D341Med (cell line): ENCODE data around the gene CUEDC1.

Source experiments
- DNase-seq: peaks from one replicate; pipeline ENCODE4 v3.0.0; 2012; ENCODE audit warnings: low spot score

Gene CUEDC1

DNA sequence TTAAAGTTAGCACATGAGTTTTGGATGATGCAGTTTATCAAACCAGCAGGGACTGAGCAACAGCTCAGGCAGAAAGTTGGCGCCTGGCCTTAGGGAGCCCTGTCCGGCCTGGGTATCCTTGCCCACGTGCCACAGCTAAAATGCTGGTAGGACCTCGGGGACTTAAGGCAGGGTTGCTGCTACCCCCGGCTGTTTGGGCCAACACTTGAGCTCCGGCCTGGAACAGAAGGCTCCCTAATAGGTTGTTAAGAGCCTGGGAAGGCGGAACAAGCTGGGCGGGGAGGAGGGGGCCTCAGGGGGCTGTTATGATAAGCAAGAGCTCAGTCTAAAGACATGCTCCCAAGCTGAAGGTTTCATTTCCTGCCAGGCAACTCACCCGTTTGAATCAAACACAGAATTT, 39.7 kb downstream of the CUEDC1 start:
- DNase-seq = peak; percentile 65

DNA sequence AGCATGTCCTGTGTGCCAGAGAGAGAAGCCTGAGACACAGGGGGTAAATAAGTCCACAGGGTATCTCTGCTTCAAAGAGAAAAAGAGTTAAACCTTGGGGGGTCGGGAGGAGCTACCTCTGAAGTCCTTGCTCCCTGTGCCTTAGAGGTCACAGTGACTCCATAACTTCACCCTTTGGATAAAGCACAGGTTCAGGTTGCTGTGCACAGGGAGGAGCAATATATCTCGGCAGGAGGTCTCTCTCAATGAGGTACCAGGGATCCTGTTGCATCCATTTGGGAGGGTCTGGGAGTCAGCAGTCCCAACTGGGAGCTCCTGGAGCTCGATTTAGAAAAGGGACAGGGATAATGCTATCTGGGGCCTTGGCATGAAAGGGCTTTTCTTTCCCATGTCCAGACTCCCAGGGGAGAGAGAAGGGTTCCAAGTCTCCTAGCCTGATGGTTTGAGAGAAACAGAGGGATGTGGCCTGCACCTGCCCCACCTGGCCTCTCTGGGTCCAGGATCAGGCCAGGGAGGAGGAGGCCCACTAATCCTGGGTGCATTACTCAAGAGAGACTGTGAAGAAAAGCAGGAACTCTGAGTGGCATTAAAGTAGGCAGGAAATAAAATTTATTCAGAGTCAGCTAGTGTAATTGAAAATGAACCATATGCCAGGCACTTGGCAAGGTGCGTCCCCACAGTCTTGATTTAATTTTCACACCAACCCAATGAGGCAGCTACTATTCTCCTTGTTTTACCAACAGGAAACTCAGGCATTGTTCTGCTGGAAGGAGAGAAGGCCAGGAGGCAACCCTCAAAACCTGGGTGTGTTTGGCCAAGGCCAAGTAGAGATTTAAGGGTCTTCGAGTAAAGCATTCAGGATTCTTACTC, 40.7 kb downstream of the CUEDC1 start:
- DNase-seq = no peak

DNA sequence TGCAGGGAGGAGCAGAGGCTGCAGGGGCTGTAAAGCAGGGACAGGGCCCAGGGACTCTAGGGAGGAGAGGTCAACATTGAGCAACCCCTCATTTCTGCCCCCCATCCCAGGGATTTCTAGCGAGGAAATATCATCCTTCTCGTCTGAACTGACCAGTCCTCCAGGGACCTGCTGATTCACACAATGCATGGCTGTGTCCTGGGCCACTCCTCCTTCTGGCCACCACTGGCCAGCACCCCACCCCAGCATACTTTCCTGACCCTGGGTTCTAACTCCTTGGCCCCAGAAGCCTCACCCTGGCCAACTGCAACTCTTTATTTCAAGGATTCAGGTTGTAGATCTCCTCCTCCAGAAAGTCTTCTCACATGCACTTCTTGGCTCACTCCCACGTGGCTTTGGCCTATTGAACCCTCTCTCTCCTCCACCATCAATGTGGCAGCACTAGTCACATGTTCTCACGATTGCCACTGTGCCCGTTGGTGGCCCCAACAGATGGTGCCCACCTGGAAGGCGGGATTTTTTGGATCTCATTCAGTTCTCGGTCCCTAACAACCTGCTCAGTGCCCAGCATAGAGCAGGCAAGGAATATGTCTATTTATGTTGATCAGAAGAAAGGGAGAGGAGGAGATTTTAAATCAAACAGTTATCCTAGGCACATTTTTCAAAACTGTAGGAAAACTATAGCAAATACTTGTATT, 41.5 kb downstream of the CUEDC1 start:
- DNase-seq = no peak

GRCh38 chr17:57911834-57912673, 43.2 kb downstream of the CUEDC1 start:
- peak; percentile 95 for DNase-seq

GRCh38 chr17:57910462-57911420, 44.5 kb downstream of the CUEDC1 start:
- DNase-seq = no peak

DNA sequence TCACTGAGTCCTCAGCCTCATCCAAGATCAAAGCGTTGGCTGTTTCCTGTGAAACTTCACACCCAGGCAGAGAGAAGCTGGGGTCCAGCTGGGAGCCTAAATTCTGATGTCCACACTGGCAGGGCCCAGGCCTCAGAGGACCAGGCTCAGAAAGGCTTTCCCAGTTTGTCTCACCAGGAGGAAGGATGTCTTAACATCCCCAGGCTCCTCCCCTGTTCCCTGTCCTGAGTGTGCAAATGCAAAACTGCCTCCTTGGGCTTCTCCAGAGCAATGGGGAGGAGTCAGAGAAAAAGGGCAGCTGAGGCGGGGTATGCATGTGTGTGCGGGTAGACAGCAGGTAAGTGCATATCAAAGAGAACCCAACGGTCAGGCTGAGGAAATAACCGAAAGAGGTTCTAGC, 45.7 kb downstream of the CUEDC1 start:
- no peak for DNase-seq

DNA sequence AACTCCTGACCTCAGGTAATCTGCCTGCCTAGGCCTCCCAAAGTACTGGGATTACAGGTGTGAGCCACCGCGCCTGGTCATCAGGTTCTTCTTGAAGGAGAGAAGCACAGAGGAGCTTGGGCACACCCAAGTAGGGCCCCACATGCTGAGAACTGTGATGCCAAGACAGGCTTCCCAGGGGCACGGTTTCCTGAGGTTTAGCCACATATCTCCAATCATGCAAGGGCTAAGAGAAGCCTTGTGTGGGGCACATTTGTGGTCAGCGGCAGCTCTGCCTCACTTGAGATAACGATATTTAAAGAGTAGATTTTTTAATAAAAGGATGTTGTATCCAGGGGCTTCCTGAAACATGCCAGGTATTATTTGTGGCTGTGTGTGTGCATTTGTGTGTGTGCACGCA, 46.9 kb downstream of the CUEDC1 start:
- no peak for DNase-seq

- no peak for DNase-seq
Measured at GRCh38 chr17:57906910-57907309, 48.3 kb downstream of the CUEDC1 start.

DNA sequence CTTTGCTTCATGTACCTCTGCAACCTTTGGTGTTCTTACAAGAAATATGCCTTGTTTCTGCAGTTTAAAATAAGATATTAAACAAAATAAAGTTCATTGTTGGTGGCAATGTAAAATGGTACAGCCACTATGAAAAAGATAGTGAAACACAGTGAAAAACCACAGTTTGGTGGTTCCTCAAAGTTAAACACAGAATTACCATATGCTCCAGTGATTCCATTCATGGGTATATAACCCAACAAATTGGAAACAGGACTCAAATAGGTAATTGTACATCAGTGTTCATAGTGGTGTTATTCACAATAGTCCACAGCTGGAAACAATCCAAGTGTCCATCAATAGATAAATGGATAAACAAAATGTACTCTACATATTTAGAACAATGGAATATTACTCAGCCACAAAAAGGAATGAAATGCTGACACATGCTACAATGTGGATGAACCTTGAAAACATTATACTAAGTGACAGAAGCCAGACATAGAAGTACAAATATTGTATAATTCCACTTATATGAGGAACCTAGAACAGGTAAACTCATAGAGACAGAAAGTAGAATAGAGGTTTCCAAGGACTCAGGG, 49.2 kb downstream of the CUEDC1 start:
- DNase-seq = no peak

DNA sequence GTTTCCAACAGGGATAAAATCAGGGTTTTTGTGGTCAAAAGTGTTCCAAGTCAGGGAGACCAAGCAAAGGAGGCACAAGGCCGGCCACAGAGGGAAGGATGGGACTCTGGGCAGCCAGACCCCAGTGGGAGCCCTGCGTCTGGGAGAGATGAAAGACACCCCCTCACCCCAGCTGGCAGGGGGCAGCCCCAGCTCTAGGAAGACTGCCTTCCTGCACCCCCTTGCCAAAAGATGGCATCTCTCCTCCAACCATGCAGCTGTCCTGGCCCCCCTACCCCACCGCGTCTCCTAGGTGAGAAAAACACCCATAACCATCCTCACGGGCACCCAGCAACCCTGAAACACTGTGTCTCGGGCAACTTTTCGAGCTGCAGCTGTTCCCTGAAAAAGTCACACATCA, 51.3 kb downstream of the CUEDC1 start:
- no peak for DNase-seq

GRCh38 chr17:57902800-57903759, 52.1 kb downstream of the CUEDC1 start:
- no peak for DNase-seq

- no peak for DNase-seq
Measured at GRCh38 chr17:57902117-57902799, 53.0 kb downstream of the CUEDC1 start.

DNA sequence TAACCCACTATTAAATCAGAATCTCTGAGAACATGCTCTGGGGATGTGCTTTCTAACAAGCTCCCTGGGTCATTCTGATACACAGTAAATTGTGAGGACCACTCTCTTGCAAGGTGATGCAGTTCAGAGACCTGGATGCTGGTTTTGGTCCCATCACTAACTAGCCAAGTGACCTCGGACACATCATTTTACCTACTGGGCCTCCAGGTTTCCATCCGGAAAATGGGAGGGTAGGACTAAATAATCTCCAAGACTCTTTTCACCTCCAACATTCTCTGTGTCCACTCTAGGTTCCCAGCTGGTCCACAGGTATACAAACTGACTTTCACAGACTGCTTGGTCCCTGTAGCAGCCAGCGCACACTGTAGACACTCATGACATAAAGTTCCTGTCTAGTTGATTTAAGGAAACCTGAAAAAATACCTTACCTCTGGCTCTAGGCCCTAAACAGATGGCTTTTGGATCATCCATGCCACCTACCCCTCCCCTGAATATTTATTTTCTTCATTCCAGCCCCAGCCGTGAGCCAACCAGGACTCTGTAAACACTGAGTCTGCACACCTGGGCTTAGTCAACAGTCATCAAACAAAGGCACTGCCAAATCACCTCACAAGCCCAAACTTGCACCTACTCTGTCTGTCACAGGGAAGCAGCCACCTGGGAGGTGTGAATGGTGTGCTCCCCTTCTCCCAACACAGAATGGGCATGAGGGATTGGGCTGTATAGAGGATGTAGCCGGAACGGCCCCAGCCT, 54.0 kb downstream of the CUEDC1 start:
- DNase-seq = no peak

DNA sequence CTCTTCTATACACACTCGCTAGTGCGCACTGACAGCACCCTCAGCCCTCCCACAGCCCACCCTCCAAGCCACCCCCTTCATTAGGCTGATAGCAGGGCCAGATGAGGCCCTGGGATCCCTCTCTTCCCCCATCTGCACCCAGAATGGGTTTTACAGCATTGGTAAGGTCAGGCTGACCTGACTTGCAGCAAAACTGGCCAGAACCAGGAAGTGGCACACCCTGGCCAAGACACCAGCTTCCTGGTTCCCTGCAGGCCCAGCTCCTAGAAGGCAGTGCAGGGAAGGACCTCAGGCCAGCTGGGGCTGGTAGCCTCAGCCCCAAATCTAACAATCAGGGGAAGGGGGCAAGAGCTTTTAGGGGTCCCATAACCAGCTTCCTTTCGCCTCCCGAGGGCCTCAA, 55.4 kb downstream of the CUEDC1 start:
- no peak for DNase-seq

- no peak for DNase-seq
Measured at GRCh38 chr17:57899391-57899790, 55.8 kb downstream of the CUEDC1 start.

DNA sequence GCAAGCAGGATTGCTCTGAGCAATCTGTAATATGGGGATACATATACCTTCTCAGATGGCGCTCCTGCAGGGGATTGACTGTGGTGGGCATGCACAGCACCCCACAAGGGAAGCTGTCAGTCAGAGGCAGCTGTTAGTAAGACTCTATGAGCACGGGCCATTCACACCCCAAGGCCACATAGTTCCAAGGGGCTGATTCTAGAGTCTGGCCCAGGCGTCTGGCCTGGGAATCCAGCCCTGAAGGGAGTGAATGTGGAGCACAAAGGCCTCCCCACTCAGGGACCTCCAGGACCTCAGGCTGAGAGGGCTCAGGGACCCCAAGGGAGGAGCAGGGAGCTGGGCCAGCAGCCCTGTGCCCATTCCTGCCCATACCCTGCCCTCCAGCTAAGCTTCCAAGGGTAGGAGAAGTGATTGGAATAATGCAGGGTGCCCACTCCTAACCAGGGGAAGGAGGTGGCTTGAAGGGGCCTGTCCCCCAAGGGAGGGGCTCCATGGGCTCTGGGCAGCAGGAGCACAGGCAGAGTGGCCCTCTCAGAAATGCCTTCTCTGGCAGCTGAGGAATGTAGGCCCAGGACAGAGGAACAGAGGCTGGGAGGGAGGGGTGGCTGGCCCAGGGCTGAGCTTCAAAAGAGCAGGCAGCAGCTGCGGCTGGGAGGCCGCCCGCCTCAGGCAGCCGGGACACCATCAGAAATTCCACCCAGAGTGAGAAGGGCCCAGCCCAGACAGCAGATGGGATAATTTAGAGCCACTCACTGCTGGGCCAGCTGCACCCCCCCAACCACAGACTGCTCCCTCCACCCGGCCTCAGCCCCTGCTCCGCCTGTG, 56.5 kb downstream of the CUEDC1 start:
- peak; percentile 93 for DNase-seq

GRCh38 chr17:57895382-57896060, 59.7 kb downstream of the CUEDC1 start:
- DNase-seq = no peak
